ENCODE measurements around the gene ANKRD10.

GRCh38 chr13:110850006-110850405 is 64.9 kb downstream of the ANKRD10 start:
- TF ChIP-seq POLR2A (IDR thresholded peaks at IDR 0.05) (no peak), CTCF (IDR thresholded peaks at IDR 0.05) (no peak)

Data from Peyer's patch (tissue), 4 donors.